ENCODE data around the gene AMOT.

The AMOT gene

GRCh38 chrX:112830540-112830939 lies 10.1 kb downstream of the AMOT start:
- TF ChIP-seq SCRT2 (tag by site-specific recombination; IDR thresholded peaks at IDR 0.05) (peak; percentile 44; the same call in 1 of the 2 replicates), MEIS1 (CRISPR knock-in tag; IDR thresholded peaks at IDR 0.05; ENCODE audit: borderline replicate concordance) (no peak)
- Histone ChIP-seq H3K4me1 (ENCODE audit: control insufficient read depth, insufficient read depth, low read length) (0 out of 2 replicates have a peak, but pooled peaks cover 2% of the 10 kb centered on the region), H3K4me3 (ENCODE audit: low read depth, low read length) (no peak overlapping the region), H3K27ac (ENCODE audit: extremely low read depth, low read depth, low read length) (no peak overlapping the region), H3K36me3 (ENCODE audit: control insufficient read depth in 2 of 2, insufficient read depth in 1 of 2, low read length in 2 of 2) (peaks cover 11 to 74% of the 10 kb centered on the region in 2 experiments), H3K9me3 (ENCODE audit: control insufficient read depth, insufficient read depth, low read depth, low read length) (no peaks in the 10 kb centered on the region)
- ChIA-PET CTCF (interaction anchor here (0.6 kb wide), 1 partner anchor 65 kb away, joined by 3 read pairs; no protein-coding TSS in a partner anchor), POLR2A (no interaction called here)

GRCh38 chrX:112827292-112827903 lies 13.2 kb downstream of the AMOT start:
- POLR2A ChIA-PET: no interaction called here
- peaks cover 11 to 96% of the 10 kb centered on the region in 2 experiments for H3K36me3 ChIP-seq (ENCODE audit: control insufficient read depth in 2 of 2, insufficient read depth in 1 of 2, low read length in 2 of 2)
- CTCF ChIA-PET: interaction anchor here (0.6 kb wide), 2 partner anchors 56 to 95 kb away, joined by 3 read pairs; no protein-coding TSS in a partner anchor

GRCh38 chrX:112826023-112826422 lies 14.6 kb downstream of the AMOT start:
- no peak overlapping the region for H3K4me3 ChIP-seq (ENCODE audit: low read depth, low read length)
- TF ChIP-seq ZNF214 (tag by site-specific recombination; IDR thresholded peaks at IDR 0.05; ENCODE audit: borderline replicate concordance) (no peak), ZNF785 (tag by site-specific recombination; IDR thresholded peaks at IDR 0.05) (no peak), ZNF174 (tag by site-specific recombination; IDR thresholded peaks at IDR 0.05) (no peak), ZNF707 (tag by site-specific recombination; IDR thresholded peaks at IDR 0.05) (no peak), ZNF548 (tag by site-specific recombination; IDR thresholded peaks at IDR 0.05) (no peak), ZNF596 (tag by site-specific recombination; IDR thresholded peaks at IDR 0.05) (no peak), KLF1 (tag by site-specific recombination; IDR thresholded peaks at IDR 0.05) (no peak), ZNF600 (tag by site-specific recombination; IDR thresholded peaks at IDR 0.05) (no peak)
- POLR2A ChIA-PET: interaction anchor here (0.8 to 1.1 kb wide), 2 partner anchors 14 to 26 kb away, joined by 3 read pairs; partner anchors contain the start of gene AMOT
- CTCF ChIA-PET: no interaction called here
- H3K36me3 ChIP-seq (ENCODE audit: control insufficient read depth in 2 of 2, insufficient read depth in 1 of 2, low read length in 2 of 2): peaks cover 15 to 97% of the 10 kb centered on the region in 2 experiments
- no peaks in the 10 kb centered on the region; the same call in 1 of the 2 replicates for H3K9me3 ChIP-seq (ENCODE audit: control insufficient read depth, insufficient read depth, low read depth, low read length)
- H3K27ac ChIP-seq (ENCODE audit: extremely low read depth, low read depth, low read length): no peak overlapping the region
- no peaks in the 10 kb centered on the region for H3K4me1 ChIP-seq (ENCODE audit: control insufficient read depth, insufficient read depth, low read length)

More at GRCh38 chrX:112827292-112827903, 13.2 kb downstream of the AMOT start:
- H3K9me3 ChIP-seq (ENCODE audit: control insufficient read depth, insufficient read depth, low read depth, low read length): no peaks in the 10 kb centered on the region; the same call in 1 of the 2 replicates
- TF ChIP-seq ZNF561 (tag by site-specific recombination; IDR thresholded peaks at IDR 0.05; ENCODE audit: borderline replicate concordance) (no peak), SP2 (tag by site-specific recombination; IDR thresholded peaks at IDR 0.05) (no peak), ZNF654 (tag by site-specific recombination; IDR thresholded peaks at IDR 0.05; ENCODE audit: low read depth) (no peak), YY2 (tag by site-specific recombination; IDR thresholded peaks at IDR 0.05) (no peak), ZNF221 (tag by site-specific recombination; IDR thresholded peaks at IDR 0.05; ENCODE audit: borderline replicate concordance) (no peak), HOXC10 (CRISPR knock-in tag; IDR thresholded peaks at IDR 0.05) (no peak), ZNF585B (tag by site-specific recombination; IDR thresholded peaks at IDR 0.05) (no peak), ZNF596 (tag by site-specific recombination; IDR thresholded peaks at IDR 0.05) (no peak), ZNF132 (tag by site-specific recombination; IDR thresholded peaks at IDR 0.05; ENCODE audit: borderline replicate concordance) (no peak), ZNF514 (tag by site-specific recombination; IDR thresholded peaks at IDR 0.05) (no peak), YY1 (tag by site-specific recombination; IDR thresholded peaks at IDR 0.05) (no peak), RBAK (tag by site-specific recombination; IDR thresholded peaks at IDR 0.05) (no peak), ZBTB20 (tag by site-specific recombination; IDR thresholded peaks at IDR 0.05) (no peak), ZIC2 (tag by site-specific recombination; IDR thresholded peaks at IDR 0.05) (no peak)
- no peaks in the 10 kb centered on the region for H3K4me1 ChIP-seq (ENCODE audit: control insufficient read depth, insufficient read depth, low read length)
- no peak overlapping the region for H3K4me3 ChIP-seq (ENCODE audit: low read depth, low read length)
- H3K27ac ChIP-seq (ENCODE audit: extremely low read depth, low read depth, low read length): no peak overlapping the region
